Measurements from ENCODE around the gene ZNF497. TPM values are rescaled to one million over a fixed set of nuclear protein-coding genes. Genes with fewer than 3 reads are reported as not detected.
A peak's percentile ranks its signal among the peaks of the same experiment; 100 is the strongest.

Gene ZNF497
- total and polyA plus RNA-seq, 2 of the 13 experiments (the other 11 are each of a cell fraction or from before 2014, with no cell fraction given): 1.5 to 1.9 TPM

- TF ChIP-seq EP300 (IDR thresholded peaks at IDR 0.05; ENCODE audit: low read depth in 2 of 2, low read length in 2 of 2) (peak in 1 of 2 experiments; percentile 53; a peak in 1 of 4 replicates), EP300 (CRISPR knock-in tag; IDR thresholded peaks at IDR 0.05; ENCODE audit: borderline replicate concordance) (0 out of 2 replicates have a peak, but pooled peaks have one; percentile 15), ZNF33A (CRISPR knock-in tag; IDR thresholded peaks at IDR 0.05; ENCODE audit: borderline replicate concordance) (no peak), ZBTB14 (CRISPR knock-in tag; IDR thresholded peaks at IDR 0.05) (peak; percentile 68), BHLHE40 (IDR thresholded peaks at IDR 0.05; ENCODE audit: low read length) (peak; percentile 31; the same call in 1 of the 2 replicates), ZNF788 (CRISPR knock-in tag; IDR thresholded peaks at IDR 0.05; ENCODE audit: borderline replicate concordance) (peak; percentile 90), ETV6 (CRISPR knock-in tag; conservative IDR thresholded peaks at IDR 0.05) (no peak; the same call in 1 of the 2 replicates), ZNF7 (CRISPR knock-in tag; IDR thresholded peaks at IDR 0.05) (no peak), ZNF224 (CRISPR knock-in tag; IDR thresholded peaks at IDR 0.05) (peak; percentile 19; the same call in 1 of the 2 replicates), ZNF282 (IDR thresholded peaks at IDR 0.05; ENCODE audit: partially characterized antibody) (no peak), NR3C1 (CRISPR knock-in tag; IDR thresholded peaks at IDR 0.05) (no peak), ZNF333 (CRISPR knock-in tag; IDR thresholded peaks at IDR 0.05; ENCODE audit: borderline replicate concordance) (peak; percentile 90), ZMYM3 (CRISPR knock-in tag; IDR thresholded peaks at IDR 0.05) (no peak), NKX3-1 (CRISPR knock-in tag; IDR thresholded peaks at IDR 0.05) (peak; percentile 55; the same call in 1 of the 2 replicates), MIXL1 (CRISPR knock-in tag; IDR thresholded peaks at IDR 0.05) (peak; percentile 89), HMGA1 (CRISPR knock-in tag; conservative IDR thresholded peaks at IDR 0.05) (no peak), ZNF329 (CRISPR knock-in tag; IDR thresholded peaks at IDR 0.05; ENCODE audit: low read depth) (no peak; the same call in 1 of the 2 replicates), HOMEZ (CRISPR knock-in tag; IDR thresholded peaks at IDR 0.05; ENCODE audit: low read depth) (no peak), ZNF367 (CRISPR knock-in tag; IDR thresholded peaks at IDR 0.05; ENCODE audit: borderline replicate concordance) (no peak), CREBL2 (CRISPR knock-in tag; IDR thresholded peaks at IDR 0.05; ENCODE audit: borderline replicate concordance) (peak; percentile 77; the same call in 1 of the 2 replicates), ZNF460 (CRISPR knock-in tag; IDR thresholded peaks at IDR 0.05; ENCODE audit: borderline replicate concordance) (peak; percentile 55; the same call in 1 of the 2 replicates), ADNP (CRISPR knock-in tag; IDR thresholded peaks at IDR 0.05) (no peak), HES4 (CRISPR knock-in tag; IDR thresholded peaks at IDR 0.05; ENCODE audit: borderline replicate concordance) (peak; percentile 76; the same call in 1 of the 2 replicates), NFE2 (CRISPR knock-in tag; IDR thresholded peaks at IDR 0.05) (no peak), ZNF556 (CRISPR knock-in tag; IDR thresholded peaks at IDR 0.05; ENCODE audit: borderline replicate concordance) (peak; percentile 97; the same call in 1 of the 2 replicates), CREB1 (IDR thresholded peaks at IDR 0.05) (peak; percentile 77), CREB1 (CRISPR knock-in tag; IDR thresholded peaks at IDR 0.05) (peak; percentile 80), KDM1A (CRISPR knock-in tag; IDR thresholded peaks at IDR 0.05) (0 out of 2 replicates have a peak, but pooled peaks have one; percentile 7), KLF12 (CRISPR knock-in tag; IDR thresholded peaks at IDR 0.05; ENCODE audit: borderline replicate concordance) (no peak), NR2C2 (CRISPR knock-in tag; IDR thresholded peaks at IDR 0.05; ENCODE audit: borderline replicate concordance) (peak; percentile 96)
These were observed 18.3 kb upstream of the ZNF497 start, which contains the start of gene ZNF837 (continued) for GRCh38 chr19:58380662-58381459.
